Calu3 (cell line): Measurements from ENCODE around the gene FBXL17. TPM values are rescaled to one million over a fixed set of nuclear protein-coding genes. Genes with fewer than 3 reads are reported as not detected.
A peak's percentile ranks its signal among the peaks of the same experiment; 100 is the strongest.

Source experiments
- BruUV-seq: library from RNA; stranded (reverse); fragments of 400-500 nt; replicated peaks from 2 replicates; lab custom pipeline; 2021; lab: Mats Ljungman, UMichigan
- CTCF ChIA-PET: fragments of 300-600 bp; sonication (Branson Sonifier 250); formaldehyde crosslinking; loops from one replicate; lab custom pipeline; 2022; ENCODE audit warnings: antibody characterized with exemption; lab: Charles Lee
- DNase-seq: peaks from one replicate; pipeline ENCODE4 v3.0.0; 2022
- H3K27ac Mint-ChIP-seq: one replicate; pipeline ENCODE4 v1.8.0; 2022; ENCODE audit warnings: mixed read lengths; ENCODE audit not compliant: unreplicated experiment
- H3K27me3 Mint-ChIP-seq: one replicate; pipeline ENCODE4 v1.8.0; 2022; ENCODE audit warnings: mixed read lengths; ENCODE audit not compliant: unreplicated experiment
- H3K36me3 Mint-ChIP-seq: one replicate; pipeline ENCODE4 v1.8.0; 2022; ENCODE audit warnings: mild to moderate bottlenecking, moderate library complexity, mixed read lengths; ENCODE audit not compliant: insufficient read depth, unreplicated experiment
- H3K4me1 Mint-ChIP-seq: one replicate; pipeline ENCODE4 v1.8.0; 2022; ENCODE audit warnings: mild to moderate bottlenecking, low read depth, mixed read lengths; ENCODE audit not compliant: unreplicated experiment
- H3K4me3 Mint-ChIP-seq: one replicate; pipeline ENCODE4 v1.8.0; 2022; ENCODE audit warnings: mild to moderate bottlenecking, low read depth, moderate library complexity, mixed read lengths; ENCODE audit not compliant: unreplicated experiment
- H3K9me3 Mint-ChIP-seq: one replicate; pipeline ENCODE4 v1.8.0; 2022; ENCODE audit warnings: low read depth, mixed read lengths; ENCODE audit not compliant: unreplicated experiment
- CTCF ChIP-seq: fragments of 200-600 bp; IDR thresholded peaks from one replicate; pipeline ENCODE4 v1.8.0; 2022; ENCODE audit warnings: antibody characterized with exemption; ENCODE audit not compliant: unreplicated experiment
- intact Hi-C: fragments of 100-400 bp; cut with micrococcal nuclease; formaldehyde crosslinking; loops from one replicate; pipeline ENCODE4 v1.10.0; 2022; ENCODE audit not compliant: unreplicated experiment
- total RNA-seq: library from RNA; stranded (reverse); gene quantifications from 2 replicates; pipeline ENCODE4 v1.2.3, GENCODE V29; 2022

Gene FBXL17
- total RNA-seq, 1 experiment from 2014 or later = 19.6 TPM

- TF ChIP-seq CTCF = no peak
- DNase-seq = no peak
- BruUV-seq = no TSS peak
- Mint-ChIP-seq H3K4me1 (peaks cover 38% of the 10 kb centered on the region), H3K9me3 (no peaks in the 10 kb centered on the region), H3K27ac (no peak overlapping the region), H3K27me3 (no peaks in the 10 kb centered on the region), H3K36me3 (no peaks in the 10 kb centered on the region), H3K4me3 (no peak overlapping the region)
- intact Hi-C loops = no loop called here
- CTCF ChIA-PET = interaction anchor here (0.7 kb wide), 1 partner anchor 1750 kb away, joined by 4 read pairs; no protein-coding TSS in a partner anchor
Measured at GRCh38 chr5:107873877-107874276, 508.0 kb downstream of the FBXL17 start.

DNA sequence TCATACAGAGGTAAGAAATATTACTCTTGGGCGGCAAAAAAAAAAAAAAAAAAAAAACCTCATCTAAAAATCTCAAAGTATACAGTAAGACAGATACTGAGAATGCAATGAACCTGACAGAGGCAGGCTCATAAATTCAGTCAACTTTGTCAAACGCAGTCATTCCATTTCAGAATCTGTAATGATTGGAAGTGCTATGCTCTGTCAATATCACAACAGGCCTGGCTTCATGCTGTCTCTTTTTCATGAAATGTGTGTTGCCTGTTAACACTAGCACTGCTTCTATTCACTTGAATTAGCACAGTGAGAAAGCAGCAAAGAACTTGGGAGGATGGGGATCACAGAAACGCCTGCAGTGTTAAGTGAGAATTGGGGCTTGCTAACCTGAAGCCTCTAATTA, 510.9 kb downstream of the FBXL17 start:
- Mint-ChIP-seq H3K27me3 (no peaks in the 10 kb centered on the region), H3K36me3 (no peaks in the 10 kb centered on the region), H3K27ac (no peak overlapping the region), H3K9me3 (no peaks in the 10 kb centered on the region), H3K4me3 (no peak overlapping the region), H3K4me1 (peaks cover 44% of the 10 kb centered on the region)
- CTCF ChIA-PET = no interaction called here
- intact Hi-C loops = no loop called here
- TF ChIP-seq CTCF = no peak
- no peak for DNase-seq
- no TSS peak for BruUV-seq

DNA sequence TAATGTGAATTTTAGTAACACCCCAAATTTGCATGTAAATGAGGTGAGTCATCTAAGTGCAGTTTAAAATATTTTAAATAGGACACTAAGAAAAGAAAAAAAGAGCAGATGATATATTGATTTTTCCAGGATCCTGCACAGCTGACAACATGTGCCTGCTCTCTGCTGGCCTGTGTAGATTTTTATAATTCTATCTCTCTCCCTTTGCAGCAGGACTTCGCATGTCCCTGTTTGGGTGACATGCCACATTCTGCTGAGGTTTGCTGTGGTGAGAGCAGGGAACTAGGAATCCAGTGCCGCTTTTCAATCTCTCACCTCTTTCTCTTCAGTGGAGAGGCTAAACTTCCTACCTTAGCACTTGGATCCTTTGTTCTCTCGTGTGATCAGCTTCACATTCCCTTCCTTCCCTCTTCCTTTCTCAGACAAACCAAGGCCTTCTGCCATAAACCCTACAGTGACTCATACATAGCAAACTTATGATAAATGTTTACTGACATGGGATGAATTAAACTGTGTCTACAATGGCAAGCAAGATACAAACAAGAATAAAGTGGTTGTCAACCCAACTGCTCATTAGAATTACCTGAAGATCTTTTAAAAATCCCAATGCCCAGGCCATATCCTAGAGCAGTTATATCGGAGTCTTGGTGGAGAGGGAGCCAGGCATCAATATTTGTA, 512.3 kb downstream of the FBXL17 start:
- peak; percentile 18 for DNase-seq
- Mint-ChIP-seq H3K9me3 (no peaks in the 10 kb centered on the region), H3K4me3 (peak overlapping the region; percentile 15), H3K27ac (peak overlapping the region; percentile 60), H3K4me1 (peaks cover 29% of the 10 kb centered on the region), H3K36me3 (no peaks in the 10 kb centered on the region), H3K27me3 (no peaks in the 10 kb centered on the region)
- intact Hi-C loops = loop anchor here (10.0 kb wide), 1 partner anchor 475 kb away; no protein-coding TSS in a partner anchor
- BruUV-seq = no TSS peak
- CTCF ChIA-PET = interaction anchor here (1.1 to 1.2 kb wide), 2 partner anchors 9 to 14 kb away, joined by 3 read pairs; no protein-coding TSS in a partner anchor
- TF ChIP-seq CTCF = no peak

GRCh38 chr5:107868650-107869409, 513.1 kb downstream of the FBXL17 start:
- no TSS peak for BruUV-seq
- Mint-ChIP-seq H3K36me3 (no peaks in the 10 kb centered on the region), H3K9me3 (no peaks in the 10 kb centered on the region), H3K4me3 (no peak overlapping the region), H3K4me1 (peaks cover 28% of the 10 kb centered on the region), H3K27ac (peak overlapping the region; percentile 60), H3K27me3 (no peaks in the 10 kb centered on the region)
- no peak for DNase-seq
- TF ChIP-seq CTCF = no peak
- intact Hi-C loops = loop anchor here (10.0 kb wide), 1 partner anchor 476 kb away; no protein-coding TSS in a partner anchor
- CTCF ChIA-PET = interaction anchor here (1.2 kb wide), 1 partner anchor 10 kb away, joined by 3 read pairs; no protein-coding TSS in a partner anchor
